HEK293 (cell line): Measurements from ENCODE around the gene AIFM3.
A peak's percentile ranks its signal among the peaks of the same experiment; 100 is the strongest.

Source experiments
- CTCF ChIA-PET: fragments of 350-600 bp; formaldehyde crosslinking; extraction: SDS; loops from one replicate; lab custom pipeline; 2021; ENCODE audit warnings: antibody characterized with exemption; lab: Yijun Ruan, JAX
- POLR2A ChIA-PET: fragments of 300-600 bp; formaldehyde crosslinking; extraction: SDS; loops from one replicate; lab custom pipeline; 2020; ENCODE audit warnings: antibody characterized with exemption, inconsistent platforms; lab: Yijun Ruan, JAX
- H3K27ac ChIP-seq: fragments of 200-500 bp; sonication (Bioruptor generic); 2 replicates; pipeline ENCODE4 v1.5.1; 2014; ENCODE audit warnings: low read depth, low read length, control low read depth, inconsistent platforms; ENCODE audit errors: extremely low read depth
- H3K36me3 ChIP-seq, 2 experiments: fragments of 200-500 bp in 1 of 2; sonication (Bioruptor generic) in 1 of 2; 1 replicate in 1 of 2; 2 replicates in 1 of 2; pipeline ENCODE4 v1.5.1; 2014 to 2017; ENCODE audit warnings: inconsistent platforms in 2 of 2, low read length in 2 of 2; ENCODE audit not compliant: control insufficient read depth in 2 of 2, insufficient read depth in 1 of 2
- H3K4me1 ChIP-seq: fragments of 200-500 bp; sonication (Bioruptor generic); 2 replicates; pipeline ENCODE4 v1.5.1; 2014; ENCODE audit warnings: mild to moderate bottlenecking, low read length, inconsistent platforms; ENCODE audit not compliant: control insufficient read depth, insufficient read depth
- H3K4me3 ChIP-seq: 2 replicates; pipeline ENCODE4 v1.5.1; 2011; ENCODE audit warnings: low read depth, mild to moderate bottlenecking, control low read depth, low read length, moderate library complexity
- H3K9me3 ChIP-seq: fragments of 200-500 bp; sonication (Bioruptor generic); 2 replicates; pipeline ENCODE4 v1.5.1; 2014; ENCODE audit warnings: low read depth, low read length, inconsistent platforms; ENCODE audit not compliant: control insufficient read depth, insufficient read depth
- EGR2 ChIP-seq: fragments of 450-650 bp; formaldehyde crosslinking; IDR thresholded peaks from 2 replicates; pipeline ENCODE4 v1.5.1; 2016; ENCODE audit warnings: low read depth, missing biosample characterization, missing genetic modification characterization
- GLIS1 ChIP-seq: fragments of 450-650 bp; formaldehyde crosslinking; IDR thresholded peaks from 2 replicates; pipeline ENCODE4 v1.5.1; 2016; ENCODE audit warnings: missing biosample characterization, missing genetic modification characterization
- KLF16 ChIP-seq: fragments of 450-650 bp; formaldehyde crosslinking; IDR thresholded peaks from 2 replicates; pipeline ENCODE4 v1.5.1; 2017; ENCODE audit warnings: missing biosample characterization, missing genetic modification characterization
- KLF17 ChIP-seq: fragments of 450-650 bp; formaldehyde crosslinking; IDR thresholded peaks from 2 replicates; pipeline ENCODE4 v1.5.1; 2016; ENCODE audit warnings: missing biosample characterization, missing genetic modification characterization
- OVOL3 ChIP-seq: fragments of 450-650 bp; formaldehyde crosslinking; IDR thresholded peaks from 2 replicates; pipeline ENCODE4 v1.5.1; 2016; ENCODE audit warnings: missing biosample characterization, missing genetic modification characterization
- PBX3 ChIP-seq: sonication (generic); formaldehyde crosslinking; IDR thresholded peaks from 2 replicates; pipeline ENCODE4 v1.8.1; 2022; ENCODE audit warnings: mild to moderate bottlenecking, moderate library complexity, missing genetic modification reagents
- TCF7L2 ChIP-seq: IDR thresholded peaks from 2 replicates; pipeline ENCODE4 v1.6.1; 2011; ENCODE audit warnings: low read depth, mild to moderate bottlenecking, inconsistent platforms, low read length, moderate library complexity, borderline replicate concordance
- ZEB2 ChIP-seq: fragments of 450-650 bp; formaldehyde crosslinking; IDR thresholded peaks from 2 replicates; pipeline ENCODE4 v1.5.1; 2016; ENCODE audit warnings: missing biosample characterization, missing genetic modification characterization
- ZNF292 ChIP-seq: fragments of 450-650 bp; formaldehyde crosslinking; IDR thresholded peaks from 2 replicates; pipeline ENCODE4 v1.5.1; 2016; ENCODE audit warnings: low read depth, missing biosample characterization, missing genetic modification characterization, borderline replicate concordance
- ZNF391 ChIP-seq: fragments of 450-650 bp; formaldehyde crosslinking; IDR thresholded peaks from 2 replicates; pipeline ENCODE4 v1.5.1; 2016; ENCODE audit warnings: low read depth, missing biosample characterization, missing genetic modification characterization, borderline replicate concordance
- ZNF645 ChIP-seq: fragments of 450-650 bp; formaldehyde crosslinking; IDR thresholded peaks from 2 replicates; pipeline ENCODE4; 2016; ENCODE audit warnings: missing biosample characterization, missing genetic modification characterization
- ZNF660 ChIP-seq: fragments of 450-650 bp; IDR thresholded peaks from 2 replicates; pipeline ENCODE4 v1.5.1; 2018; ENCODE audit warnings: missing biosample characterization, mild to moderate bottlenecking, missing genetic modification characterization
- ZNF830 ChIP-seq: fragments of 450-650 bp; IDR thresholded peaks from 2 replicates; pipeline ENCODE4 v1.5.0; 2018; ENCODE audit warnings: missing biosample characterization, missing genetic modification characterization, low read depth, mild to moderate bottlenecking, moderate library complexity
- ZSCAN23 ChIP-seq: fragments of 450-650 bp; formaldehyde crosslinking; IDR thresholded peaks from 2 replicates; pipeline ENCODE4 v1.5.1; 2016; ENCODE audit warnings: missing biosample characterization, missing genetic modification characterization
- ZSCAN4 ChIP-seq: fragments of 450-650 bp; formaldehyde crosslinking; IDR thresholded peaks from 2 replicates; pipeline ENCODE4 v1.5.1; 2017; ENCODE audit warnings: missing biosample characterization, missing genetic modification characterization

The AIFM3 gene

GRCh38 chr22:21026783-21027692 is 60.0 kb downstream of the AIFM3 start (continued):
- TF ChIP-seq ZNF830 (no peak), ZNF645 (tag by site-specific recombination) (no peak), ZEB2 (no peak), KLF17 (tag by site-specific recombination) (no peak)

GRCh38 chr22:21028277-21029251 is 61.5 kb downstream of the AIFM3 start:
- POLR2A ChIA-PET, result no interaction called here

GRCh38 chr22:21029486-21030025 is 62.5 kb downstream of the AIFM3 start:
- no peaks in the 10 kb centered on the region for H3K4me1 ChIP-seq
- ChIA-PET CTCF (interaction anchor here (1.2 kb wide), 1 partner anchor 9 kb away, joined by 3 read pairs; no protein-coding TSS in a partner anchor), POLR2A (interaction anchor here (1.3 kb wide), 1 partner anchor 28 kb away, joined by 3 read pairs; the partner anchor contains the start of gene THAP7)
- TF ChIP-seq EGR2 (tag by site-specific recombination), result 0 out of 2 replicates have a peak, but pooled peaks have one; percentile 34
- TF ChIP-seq ZNF660 (tag by site-specific recombination), result no peak
- H3K27ac ChIP-seq, result no peak overlapping the region
- no peak overlapping the region for H3K4me3 ChIP-seq
- no peaks in the 10 kb centered on the region for H3K9me3 ChIP-seq
- H3K36me3 ChIP-seq, result no peaks in the 10 kb centered on the region

More at GRCh38 chr22:21028277-21029251, 61.5 kb downstream of the AIFM3 start:
- Histone ChIP-seq H3K4me3 (no peak overlapping the region), H3K9me3 (no peaks in the 10 kb centered on the region), H3K36me3 (no peaks in the 10 kb centered on the region), H3K27ac (no peak overlapping the region), H3K4me1 (no peaks in the 10 kb centered on the region)
- CTCF ChIA-PET, result interaction anchor here (1.2 kb wide), 1 partner anchor 8 kb away, joined by 3 read pairs; no protein-coding TSS in a partner anchor
- TF ChIP-seq PBX3 (CRISPR knock-in tag), result no peak

- TF ChIP-seq GLIS1 (no peak), TCF7L2 (no peak), KLF16 (tag by site-specific recombination) (no peak), ZNF391 (no peak), ZNF292 (no peak), OVOL3 (no peak), ZSCAN4 (tag by site-specific recombination) (no peak), ZSCAN23 (tag by site-specific recombination) (no peak)
- no peak overlapping the region for H3K4me3 ChIP-seq
- no peaks in the 10 kb centered on the region for H3K9me3 ChIP-seq
- no peaks in the 10 kb centered on the region for H3K4me1 ChIP-seq
- CTCF ChIA-PET, result interaction anchor here (1.2 kb wide), 1 partner anchor 9 kb away, joined by 3 read pairs; no protein-coding TSS in a partner anchor
- POLR2A ChIA-PET, result interaction anchor here (1.3 kb wide), 1 partner anchor 28 kb away, joined by 3 read pairs; the partner anchor contains the start of gene THAP7
- H3K27ac ChIP-seq, result no peak overlapping the region
- no peaks in the 10 kb centered on the region for H3K36me3 ChIP-seq
These were observed 63.0 kb downstream of the AIFM3 start for GRCh38 chr22:21030032-21030431.
